Mucosa of rectum (tissue), 2 donors: Measurements from ENCODE around the gene MLLT10.

Experiments
- H3K27ac ChIP-seq, 2 donors: one replicate each; pipeline ENCODE4 v1.7.0; 2013; ENCODE audit warnings: inconsistent platforms in 2 of 2, low read depth in 2 of 2, low read length in 2 of 2
- H3K27me3 ChIP-seq, 2 donors: one replicate each; pipeline ENCODE4 v1.7.0; 2013; ENCODE audit warnings: low read length in 2 of 2; ENCODE audit not compliant: control insufficient read depth in 2 of 2, insufficient read depth in 2 of 2
- H3K36me3 ChIP-seq, 2 donors: one replicate each; pipeline ENCODE4 v1.7.0; 2013; ENCODE audit warnings: low read length in 2 of 2; ENCODE audit not compliant: control insufficient read depth in 2 of 2, insufficient read depth in 2 of 2
- H3K4me1 ChIP-seq, 2 donors: one replicate each; pipeline ENCODE4 v1.7.0; 2013; ENCODE audit warnings: low read length in 2 of 2, mild to moderate bottlenecking in 1 of 2; ENCODE audit not compliant: control insufficient read depth in 2 of 2, insufficient read depth in 2 of 2
- H3K4me3 ChIP-seq, 2 donors: one replicate each; pipeline ENCODE4 v1.7.0; 2013; ENCODE audit warnings: low read length in 2 of 2
- H3K9ac ChIP-seq, 2 donors: one replicate each; pipeline ENCODE4 v1.7.0; 2013; ENCODE audit warnings: low read length in 2 of 2, low read depth in 1 of 2, mild to moderate bottlenecking in 1 of 2
- H3K9me3 ChIP-seq, 2 donors: one replicate each; pipeline ENCODE4 v1.7.0; 2013; ENCODE audit warnings: low read length in 2 of 2; ENCODE audit not compliant: control insufficient read depth in 2 of 2
- donor health status: healthy.
- donor health status: Normal muscosa, but diverticular disease.

MLLT10 gene

GRCh38 chr10:21495002-21495751 is 38.9 kb upstream of the MLLT10 start:
- Histone ChIP-seq H3K27me3 (peaks cover 35 to 41% of the 10 kb centered on the region in 2 donors), H3K9me3 (no peaks in the 10 kb centered on the region), H3K36me3 (no peaks in the 10 kb centered on the region), H3K27ac (no peak overlapping the region), H3K9ac (peak overlapping the region; percentile 26 to 45), H3K4me1 (peaks cover 22 to 23% of the 10 kb centered on the region in 2 donors), H3K4me3 (peak overlapping the region; percentile 71 to 77)

- Histone ChIP-seq H3K9me3 (no peaks in the 10 kb centered on the region), H3K27me3 (peaks cover 36 to 41% of the 10 kb centered on the region in 2 donors), H3K4me1 (peaks cover 22 to 23% of the 10 kb centered on the region in 2 donors), H3K27ac (peak overlapping the region in 1 of 2 donors; percentile 16), H3K4me3 (peak overlapping the region; percentile 71 to 77), H3K36me3 (no peaks in the 10 kb centered on the region), H3K9ac (peak overlapping the region in 1 of 2 donors; percentile 27)
These were observed 38.2 kb upstream of the MLLT10 start for GRCh38 chr10:21495752-21496342.

- Histone ChIP-seq H3K9me3 (no peaks in the 10 kb centered on the region), H3K36me3 (no peaks in the 10 kb centered on the region), H3K4me1 (peaks cover 22 to 23% of the 10 kb centered on the region in 2 donors), H3K27ac (peak overlapping the region in 1 of 2 donors; percentile 23), H3K27me3 (peaks cover 40 to 41% of the 10 kb centered on the region in 2 donors), H3K9ac (peak overlapping the region; percentile 3 to 41), H3K4me3 (peak overlapping the region; percentile 71 to 77)
These were observed 37.5 kb upstream of the MLLT10 start for GRCh38 chr10:21496343-21497176.

- Histone ChIP-seq H3K4me3 (peak overlapping the region; percentile 71 to 77), H3K36me3 (no peaks in the 10 kb centered on the region), H3K27ac (peak overlapping the region in 1 of 2 donors; percentile 23), H3K4me1 (peaks cover 22 to 23% of the 10 kb centered on the region in 2 donors), H3K9ac (no peak overlapping the region), H3K9me3 (no peaks in the 10 kb centered on the region), H3K27me3 (peaks cover 40 to 44% of the 10 kb centered on the region in 2 donors)
These were observed 36.7 kb upstream of the MLLT10 start for GRCh38 chr10:21497177-21497807.

- no peaks in the 10 kb centered on the region for H3K36me3 ChIP-seq
- peaks cover 22 to 23% of the 10 kb centered on the region in 2 donors for H3K4me1 ChIP-seq
- no peaks in the 10 kb centered on the region for H3K9me3 ChIP-seq
- no peak overlapping the region for H3K4me3 ChIP-seq
- H3K27ac ChIP-seq = no peak overlapping the region
- no peak overlapping the region for H3K9ac ChIP-seq
- H3K27me3 ChIP-seq = peaks cover 43 to 44% of the 10 kb centered on the region in 2 donors
These were observed 35.7 kb upstream of the MLLT10 start for GRCh38 chr10:21498377-21498776.

GRCh38 chr10:21498986-21499385 is 35.0 kb upstream of the MLLT10 start:
- no peak overlapping the region for H3K27ac ChIP-seq
- H3K27me3 ChIP-seq = peaks cover 40 to 41% of the 10 kb centered on the region in 2 donors
- no peak overlapping the region for H3K9ac ChIP-seq
- no peaks in the 10 kb centered on the region for H3K9me3 ChIP-seq
- no peak overlapping the region for H3K4me3 ChIP-seq
- H3K36me3 ChIP-seq = no peaks in the 10 kb centered on the region
- H3K4me1 ChIP-seq = peaks cover 22 to 23% of the 10 kb centered on the region in 2 donors

- Histone ChIP-seq H3K36me3 (no peaks in the 10 kb centered on the region), H3K9me3 (no peaks in the 10 kb centered on the region), H3K27ac (no peak overlapping the region), H3K4me1 (peaks cover 17% of the 10 kb centered on the region in 2 donors), H3K4me3 (peak overlapping the region in 1 of 2 donors; percentile 31), H3K9ac (no peak overlapping the region), H3K27me3 (peaks cover 31 to 33% of the 10 kb centered on the region in 2 donors)
These were observed 34.1 kb upstream of the MLLT10 start for GRCh38 chr10:21499701-21500577.

- Histone ChIP-seq H3K9me3 (no peaks in the 10 kb centered on the region), H3K4me3 (no peak overlapping the region), H3K36me3 (no peaks in the 10 kb centered on the region), H3K9ac (no peak overlapping the region), H3K4me1 (peaks cover 11% of the 10 kb centered on the region in 2 donors), H3K27ac (no peak overlapping the region), H3K27me3 (peaks cover 27 to 28% of the 10 kb centered on the region in 2 donors)
These were observed 33.5 kb upstream of the MLLT10 start for GRCh38 chr10:21500578-21500910.

GRCh38 chr10:21501091-21501490 is 32.9 kb upstream of the MLLT10 start:
- Histone ChIP-seq H3K36me3 (no peaks in the 10 kb centered on the region), H3K4me3 (no peak overlapping the region), H3K4me1 (peaks cover 8 to 9% of the 10 kb centered on the region in 2 donors), H3K9me3 (no peaks in the 10 kb centered on the region), H3K27ac (no peak overlapping the region), H3K9ac (no peak overlapping the region), H3K27me3 (peaks cover 26 to 32% of the 10 kb centered on the region in 2 donors)
